Spleen (tissue), 7 donors: ENCODE data around the gene CD24.

Source experiments
- POLR2A ChIP-seq, 3 donors: fragments of 450-650 bp; IDR thresholded peaks; one replicate each; pipeline ENCODE4 v1.5.1; 2017; ENCODE audit warnings: antibody characterized with exemption in 3 of 3, mild to moderate bottlenecking in 1 of 3
- POLR2AphosphoS5 ChIP-seq, 3 donors: sonication (generic); formaldehyde crosslinking; IDR thresholded peaks; one replicate each; pipeline ENCODE4 v1.5.1; 2017; ENCODE audit warnings: antibody characterized with exemption in 3 of 3
- TF ChIP-seq, protein P1 (sequence below), 11 experiments: fragments of 200-600 bp in 7 of 11; fragments of 450-650 bp in 4 of 11; sonication (generic) in 4 of 11; IDR thresholded peaks in 8 of 11; conservative IDR thresholded peaks in 3 of 11; 1 replicate in 7 of 11; 2 replicates in 4 of 11; pipeline versions ENCODE4 v1.4.0 to v1.8.0; 2016 to 2021; ENCODE audit warnings: antibody characterized with exemption in 11 of 11, inconsistent platforms in 4 of 11, mild to moderate bottlenecking in 1 of 11
- donor health status: DM: no; HTN: no; CAD: no; lungs with moderate emphysema.
- donor health status: DM: no; HTN: no; CAD: no.
- donor health status: DM: no; HTN: no; CAD: no.

DNA sequence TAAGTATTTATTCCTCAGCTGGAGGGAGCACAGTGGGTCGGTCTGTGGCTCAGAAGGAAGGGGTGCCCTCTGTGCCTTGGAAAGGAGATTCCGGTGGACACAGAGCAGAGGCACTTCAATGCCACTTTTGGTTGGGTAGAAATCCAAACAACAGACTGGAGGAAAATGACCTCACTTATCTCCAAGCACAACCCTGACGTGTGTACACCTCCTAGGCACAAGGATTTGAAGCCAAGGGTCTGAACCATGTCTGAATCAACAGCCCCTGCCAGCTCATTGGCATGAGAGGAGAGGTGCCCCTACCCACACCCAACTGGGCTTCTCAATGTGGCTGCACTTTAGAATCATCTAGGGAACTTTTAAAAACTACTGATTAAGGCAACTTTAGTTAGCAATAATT, 13.4 kb downstream of the CD24 start:
- TF ChIP-seq POLR2A (IDR thresholded peaks at IDR 0.05): no peak
- TF ChIP-seq, protein P1, sequence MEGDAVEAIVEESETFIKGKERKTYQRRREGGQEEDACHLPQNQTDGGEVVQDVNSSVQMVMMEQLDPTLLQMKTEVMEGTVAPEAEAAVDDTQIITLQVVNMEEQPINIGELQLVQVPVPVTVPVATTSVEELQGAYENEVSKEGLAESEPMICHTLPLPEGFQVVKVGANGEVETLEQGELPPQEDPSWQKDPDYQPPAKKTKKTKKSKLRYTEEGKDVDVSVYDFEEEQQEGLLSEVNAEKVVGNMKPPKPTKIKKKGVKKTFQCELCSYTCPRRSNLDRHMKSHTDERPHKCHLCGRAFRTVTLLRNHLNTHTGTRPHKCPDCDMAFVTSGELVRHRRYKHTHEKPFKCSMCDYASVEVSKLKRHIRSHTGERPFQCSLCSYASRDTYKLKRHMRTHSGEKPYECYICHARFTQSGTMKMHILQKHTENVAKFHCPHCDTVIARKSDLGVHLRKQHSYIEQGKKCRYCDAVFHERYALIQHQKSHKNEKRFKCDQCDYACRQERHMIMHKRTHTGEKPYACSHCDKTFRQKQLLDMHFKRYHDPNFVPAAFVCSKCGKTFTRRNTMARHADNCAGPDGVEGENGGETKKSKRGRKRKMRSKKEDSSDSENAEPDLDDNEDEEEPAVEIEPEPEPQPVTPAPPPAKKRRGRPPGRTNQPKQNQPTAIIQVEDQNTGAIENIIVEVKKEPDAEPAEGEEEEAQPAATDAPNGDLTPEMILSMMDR (IDR thresholded peaks at IDR 0.05 in 8 of 11, conservative IDR thresholded peaks at IDR 0.05 in 3 of 11): no peak
- no peak for TF ChIP-seq POLR2AphosphoS5 (IDR thresholded peaks at IDR 0.05)
